Stomach smooth muscle (tissue), 2 donors: ENCODE data around the gene STK25.

Experiments
- H3K27ac ChIP-seq: one replicate; pipeline ENCODE4 v1.7.0; 2013; ENCODE audit warnings: mild to moderate bottlenecking, low read length, inconsistent platforms
- H3K27me3 ChIP-seq, 2 donors: one replicate each; pipeline ENCODE4 v1.7.0; 2013; ENCODE audit warnings: low read length in 2 of 2; ENCODE audit not compliant: insufficient read depth in 2 of 2, control insufficient read depth in 1 of 2
- H3K36me3 ChIP-seq, 2 donors: one replicate each; pipeline ENCODE4 v1.7.0; 2013; ENCODE audit warnings: low read length in 2 of 2; ENCODE audit not compliant: control insufficient read depth in 2 of 2, insufficient read depth in 2 of 2
- H3K4me1 ChIP-seq: one replicate; pipeline ENCODE4 v1.7.0; 2013; ENCODE audit warnings: low read length; ENCODE audit not compliant: control insufficient read depth, insufficient read depth
- H3K4me3 ChIP-seq, 2 donors: one replicate each; pipeline ENCODE4 v1.7.0; 2013; ENCODE audit warnings: low read length in 2 of 2
- H3K9ac ChIP-seq, 2 donors: one replicate each; pipeline ENCODE4 v1.7.0; 2013; ENCODE audit warnings: low read length in 2 of 2, mild to moderate bottlenecking in 1 of 2
- H3K9me3 ChIP-seq, 2 donors: one replicate each; pipeline ENCODE4 v1.7.0; 2013; ENCODE audit warnings: low read length in 2 of 2; ENCODE audit not compliant: control insufficient read depth in 2 of 2
- donor health status: healthy.
- donor health status: Pancreatic carcinoma.

Gene STK25

DNA sequence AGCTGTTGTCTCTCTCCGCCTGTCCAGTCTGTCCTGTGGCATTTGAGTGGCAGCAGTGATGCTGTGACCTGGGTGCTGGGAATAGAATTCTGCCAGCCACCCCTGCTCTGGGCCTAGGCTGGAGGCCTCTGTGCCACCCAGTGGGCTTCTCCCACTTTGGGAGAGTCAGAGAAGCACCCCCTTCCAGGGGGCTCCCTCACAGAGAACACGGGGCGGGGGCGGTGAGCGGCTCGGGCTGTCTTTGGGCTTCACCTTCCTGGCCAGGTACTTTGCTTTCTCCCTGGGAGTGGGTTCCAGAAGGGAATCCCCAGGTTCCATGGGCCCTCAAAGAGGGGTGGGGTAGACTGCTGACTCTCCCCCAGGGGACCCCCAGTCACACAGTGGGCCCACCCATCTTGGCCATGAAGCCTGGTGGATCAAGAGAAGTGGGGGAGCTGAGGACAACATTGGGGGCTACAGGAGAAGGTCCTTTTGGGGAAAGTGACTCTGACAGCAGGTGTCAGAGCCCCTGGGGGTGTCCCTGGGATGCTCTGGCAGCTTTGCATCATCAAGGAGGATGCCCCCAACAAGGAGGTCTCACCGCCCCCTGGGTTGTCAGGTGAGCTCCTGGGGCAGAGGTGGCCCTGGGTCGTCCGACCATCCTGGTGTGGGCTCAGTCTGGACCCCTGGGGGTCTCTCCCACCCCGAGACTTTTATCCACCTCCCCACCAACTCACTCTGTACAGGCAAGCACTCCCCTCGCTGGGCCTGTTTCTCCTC lies 31.4 kb upstream of the STK25 start:
- Histone ChIP-seq H3K4me3 (no peak overlapping the region), H3K4me1 (peaks cover 13% of the 10 kb centered on the region), H3K27me3 (peaks cover 23 to 40% of the 10 kb centered on the region in 2 donors), H3K9me3 (no peaks in the 10 kb centered on the region), H3K27ac (no peak overlapping the region), H3K36me3 (no peaks in the 10 kb centered on the region), H3K9ac (no peak overlapping the region)

DNA sequence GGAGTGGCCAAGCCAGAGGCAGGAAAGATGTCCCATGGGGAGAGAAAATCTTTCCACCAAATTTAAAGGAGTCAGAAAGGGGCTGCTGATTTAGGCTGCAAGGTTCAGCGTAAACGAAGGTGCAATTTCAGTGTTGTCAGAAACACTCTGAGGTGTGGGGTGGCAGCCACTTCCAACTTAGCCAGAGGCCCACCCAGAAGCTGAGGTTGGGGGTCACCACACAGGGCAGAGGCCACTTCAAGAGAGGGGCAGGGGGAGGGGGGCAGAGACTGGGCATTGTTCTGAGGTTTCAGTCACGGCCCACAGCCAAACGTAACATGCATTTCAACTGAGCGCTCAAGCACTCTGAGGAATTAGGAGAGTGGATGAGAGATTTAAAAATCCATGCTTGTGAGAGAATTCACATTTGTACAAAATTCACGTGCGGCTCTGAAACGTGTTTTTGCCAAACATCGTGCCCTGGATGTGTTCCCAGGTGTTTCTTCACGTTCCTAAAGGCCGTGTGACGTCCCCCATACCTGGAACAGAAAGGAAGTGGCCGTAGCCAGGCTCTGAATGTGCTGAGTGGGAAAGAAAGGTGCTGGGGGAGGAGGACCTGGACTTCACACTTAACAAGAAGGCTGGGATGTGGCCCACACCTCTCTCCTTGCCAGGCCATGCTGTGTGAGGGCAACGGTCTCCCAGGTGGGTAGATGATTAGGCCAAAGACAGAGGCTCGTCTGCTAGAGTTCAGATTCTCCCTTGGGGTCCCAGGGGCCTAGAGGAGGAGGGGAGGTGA lies 30.6 kb upstream of the STK25 start:
- Histone ChIP-seq H3K27me3 (peaks cover 22 to 37% of the 10 kb centered on the region in 2 donors), H3K27ac (no peak overlapping the region)

DNA sequence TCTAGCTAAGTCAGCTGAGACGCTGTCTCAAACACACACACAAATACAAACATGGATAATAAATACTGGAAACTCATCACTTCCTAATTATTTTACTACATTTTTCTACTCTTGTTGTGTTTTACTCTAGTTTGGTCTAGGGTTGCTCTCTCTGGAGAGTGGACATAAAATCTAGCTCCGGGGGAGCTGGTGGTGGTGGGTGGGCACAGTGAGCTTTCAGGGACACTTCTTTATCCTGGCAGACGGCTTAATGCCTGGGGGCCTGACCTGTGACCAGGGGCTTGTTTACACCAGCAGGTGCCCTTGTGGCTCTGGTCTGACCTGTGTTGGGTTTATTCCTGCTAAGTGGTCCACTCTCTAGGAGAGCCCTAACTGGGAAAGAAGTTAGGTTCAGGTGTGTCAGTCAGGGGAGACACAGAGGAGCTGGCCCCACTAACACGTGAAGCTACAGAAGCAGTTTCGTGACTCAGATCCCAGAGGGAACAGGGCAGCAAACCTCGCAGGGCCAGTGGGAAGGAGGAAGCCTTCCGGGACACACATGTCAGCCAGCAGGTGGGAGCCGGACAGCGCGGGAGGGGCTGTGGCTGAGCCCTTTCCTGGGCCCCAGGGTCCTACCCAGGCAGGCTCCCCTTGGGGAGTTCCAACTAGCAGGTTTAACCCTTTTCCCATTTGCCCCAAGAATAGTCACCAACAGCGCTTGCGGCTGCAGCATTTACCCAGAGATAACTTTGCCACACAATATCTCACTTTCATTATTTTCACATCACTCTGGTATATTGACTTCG lies 27.7 kb upstream of the STK25 start:
- Histone ChIP-seq H3K27me3 (peaks cover 12 to 22% of the 10 kb centered on the region in 2 donors), H3K4me3 (no peak overlapping the region), H3K27ac (no peak overlapping the region), H3K36me3 (no peaks in the 10 kb centered on the region), H3K9me3 (no peaks in the 10 kb centered on the region), H3K4me1 (peaks cover 6% of the 10 kb centered on the region), H3K9ac (no peak overlapping the region)

More for the DNA sequence above, 30.6 kb upstream of the STK25 start:
- no peaks in the 10 kb centered on the region for H3K36me3 ChIP-seq
- no peak overlapping the region for H3K4me3 ChIP-seq
- H3K9me3 ChIP-seq, result no peaks in the 10 kb centered on the region
- no peak overlapping the region for H3K9ac ChIP-seq
- peaks cover 13% of the 10 kb centered on the region for H3K4me1 ChIP-seq

DNA sequence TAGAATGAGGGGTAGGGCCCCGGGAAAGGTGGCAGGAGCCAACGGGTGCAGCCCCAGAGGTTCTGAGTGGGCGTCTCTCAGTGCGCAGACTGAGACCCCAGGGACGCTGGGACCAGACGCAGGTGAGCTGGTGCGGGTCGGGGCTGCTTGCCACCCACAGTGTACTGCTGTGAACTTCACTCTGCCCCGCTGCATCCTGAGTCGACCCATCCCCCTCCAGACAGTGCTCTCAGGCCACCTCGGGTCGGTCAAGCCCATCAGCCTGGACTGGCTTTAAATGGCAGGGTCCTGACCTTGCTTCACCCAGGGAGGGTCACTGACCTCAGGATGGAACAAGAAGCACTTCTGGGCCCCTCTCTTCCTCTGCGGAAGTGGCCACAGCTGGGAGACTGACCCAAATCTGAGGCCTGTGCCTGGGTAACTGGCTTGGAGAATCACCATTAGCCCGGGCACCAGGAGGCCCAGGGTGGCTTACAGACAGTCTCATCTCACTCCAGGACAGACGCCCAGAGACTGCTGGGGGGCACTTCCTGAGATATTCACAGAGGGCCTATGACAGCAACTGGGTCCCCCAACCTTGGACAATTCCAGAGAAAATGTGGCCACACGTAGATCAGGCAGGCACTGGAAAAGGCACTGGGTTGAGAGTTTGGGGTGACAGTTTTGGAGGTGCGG lies 26.5 kb upstream of the STK25 start:
- Histone ChIP-seq H3K9ac (no peak overlapping the region), H3K9me3 (no peaks in the 10 kb centered on the region), H3K4me3 (no peak overlapping the region), H3K27ac (no peak overlapping the region), H3K27me3 (peaks cover 5 to 11% of the 10 kb centered on the region in 2 donors), H3K36me3 (no peaks in the 10 kb centered on the region), H3K4me1 (no peaks in the 10 kb centered on the region)

DNA sequence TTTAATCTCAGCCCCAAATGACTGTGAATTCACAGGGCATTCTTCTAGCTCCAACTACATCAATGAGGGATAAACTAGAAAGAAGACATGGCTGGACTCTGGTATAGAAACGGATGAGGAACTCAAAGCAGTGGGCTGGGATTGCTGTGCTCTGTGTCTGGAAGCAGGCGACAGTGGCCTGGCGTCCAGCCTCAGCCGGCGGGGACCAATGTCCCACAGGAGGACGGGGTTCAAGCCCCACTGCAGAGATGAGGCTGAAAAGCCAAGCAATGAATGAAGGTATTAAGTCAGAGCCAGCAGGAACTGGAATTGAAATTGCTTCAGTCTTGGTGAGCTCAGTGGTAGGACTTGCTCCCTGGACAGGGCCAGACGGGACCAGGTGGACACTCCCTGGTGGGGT lies 25.9 kb upstream of the STK25 start:
- no peaks in the 10 kb centered on the region for H3K4me1 ChIP-seq

DNA sequence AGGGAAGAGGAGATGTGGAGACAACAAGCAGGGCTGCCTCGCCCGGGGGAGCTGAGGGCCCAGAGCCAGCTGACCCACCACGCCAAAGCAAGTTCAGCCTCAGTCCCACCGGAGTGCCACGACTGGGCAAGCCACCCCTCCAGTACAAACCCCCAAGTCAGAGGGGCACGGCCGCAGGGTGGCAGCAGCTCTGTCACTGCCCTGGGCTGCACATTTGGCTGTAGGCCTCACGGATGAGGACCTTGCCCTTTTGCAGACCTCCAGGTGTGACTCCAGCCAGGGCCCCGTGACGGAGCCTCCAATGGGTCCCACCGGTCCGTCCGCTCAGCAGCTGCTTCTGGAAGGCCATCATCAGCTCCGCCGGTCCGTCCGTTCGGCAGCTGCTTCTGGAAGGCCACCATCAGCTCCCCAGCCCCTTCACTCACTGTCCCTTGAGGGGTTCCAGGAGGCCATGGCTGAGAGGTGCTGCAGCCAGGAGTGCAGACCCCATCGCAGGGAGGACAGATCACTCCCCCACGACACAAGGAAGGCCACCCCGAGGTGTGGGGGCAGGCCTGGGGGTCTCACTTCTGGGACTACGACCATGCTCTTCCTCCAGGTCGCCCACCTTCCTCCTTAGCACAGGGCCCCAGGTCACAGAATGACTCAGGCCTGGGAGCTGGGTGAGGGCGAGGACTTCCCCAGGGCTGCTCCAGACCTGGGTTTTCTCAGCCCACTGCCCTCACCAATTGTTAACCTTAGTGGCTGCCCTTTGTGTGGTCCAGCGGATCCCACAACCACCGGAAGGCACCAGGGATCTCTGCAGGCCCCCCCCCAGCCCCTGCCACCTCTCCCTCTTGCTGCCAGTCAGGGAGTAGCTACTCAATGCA lies 24.6 kb upstream of the STK25 start:
- peaks cover 0 to 3% of the 10 kb centered on the region in 2 donors for H3K27me3 ChIP-seq
- H3K9ac ChIP-seq, result no peak overlapping the region
- no peaks in the 10 kb centered on the region for H3K4me1 ChIP-seq
- H3K36me3 ChIP-seq, result no peaks in the 10 kb centered on the region
- no peaks in the 10 kb centered on the region for H3K9me3 ChIP-seq
- no peak overlapping the region for H3K27ac ChIP-seq
- H3K4me3 ChIP-seq, result no peak overlapping the region

More for the DNA sequence above, 25.9 kb upstream of the STK25 start:
- no peak overlapping the region for H3K9ac ChIP-seq
- H3K27me3 ChIP-seq, result peaks cover 3 to 6% of the 10 kb centered on the region in 2 donors
- no peak overlapping the region for H3K27ac ChIP-seq
- H3K9me3 ChIP-seq, result no peaks in the 10 kb centered on the region
- no peak overlapping the region for H3K4me3 ChIP-seq
- H3K36me3 ChIP-seq, result no peaks in the 10 kb centered on the region

DNA sequence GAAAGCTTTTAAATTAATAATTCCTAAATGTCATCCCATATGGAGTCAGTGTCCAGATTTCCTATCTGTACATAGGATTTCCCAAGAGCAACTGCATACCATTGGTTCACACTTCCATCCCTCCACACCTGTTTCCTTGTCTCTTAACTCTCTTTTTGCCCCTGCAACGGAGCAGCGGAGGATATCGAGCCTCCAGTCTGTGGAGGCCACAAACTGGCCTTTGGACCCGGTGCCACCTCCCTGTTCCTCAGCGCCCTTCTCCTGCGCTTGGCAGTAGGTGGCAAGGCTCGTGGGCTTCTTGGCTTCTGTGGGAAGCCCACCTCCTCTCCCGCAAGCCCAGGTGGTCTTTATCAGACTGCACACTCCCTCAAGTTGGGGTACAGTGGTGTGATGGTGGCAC lies 23.8 kb upstream of the STK25 start:
- Histone ChIP-seq H3K36me3 (no peaks in the 10 kb centered on the region), H3K27ac (no peak overlapping the region), H3K4me3 (no peak overlapping the region), H3K9ac (no peak overlapping the region), H3K9me3 (no peaks in the 10 kb centered on the region), H3K4me1 (no peaks in the 10 kb centered on the region), H3K27me3 (peaks cover 0 to 3% of the 10 kb centered on the region in 2 donors)

DNA sequence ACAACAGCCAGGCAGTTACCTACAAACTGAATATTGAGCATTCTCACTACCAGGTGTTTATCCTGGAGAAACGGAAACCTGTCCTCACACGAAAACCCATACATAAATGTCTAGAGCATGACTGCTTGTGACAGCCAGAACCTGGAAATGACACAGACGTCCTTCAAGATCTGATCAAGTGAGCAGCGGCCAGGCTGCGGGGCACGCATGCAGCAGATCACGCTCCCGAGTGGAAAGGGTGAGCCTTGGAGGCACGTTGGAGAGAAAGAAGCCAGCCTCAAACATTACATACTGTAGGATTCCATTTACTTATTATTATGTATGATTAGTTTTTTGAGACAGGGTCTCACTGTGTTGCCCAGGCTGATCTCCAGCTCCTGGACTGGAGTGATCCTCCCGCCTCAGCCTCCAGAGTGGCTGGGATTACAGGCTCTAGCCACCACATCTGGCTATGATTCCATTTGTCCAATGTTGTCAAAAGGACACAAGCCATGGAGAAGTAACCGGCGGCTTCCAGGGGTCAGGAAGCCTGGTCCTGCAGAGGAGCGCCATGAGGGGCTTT lies 22.9 kb upstream of the STK25 start:
- Histone ChIP-seq H3K27ac (no peak overlapping the region), H3K4me1 (no peaks in the 10 kb centered on the region), H3K9ac (no peak overlapping the region), H3K4me3 (no peak overlapping the region), H3K9me3 (no peaks in the 10 kb centered on the region), H3K36me3 (no peaks in the 10 kb centered on the region), H3K27me3 (peaks cover 0 to 3% of the 10 kb centered on the region in 2 donors)

DNA sequence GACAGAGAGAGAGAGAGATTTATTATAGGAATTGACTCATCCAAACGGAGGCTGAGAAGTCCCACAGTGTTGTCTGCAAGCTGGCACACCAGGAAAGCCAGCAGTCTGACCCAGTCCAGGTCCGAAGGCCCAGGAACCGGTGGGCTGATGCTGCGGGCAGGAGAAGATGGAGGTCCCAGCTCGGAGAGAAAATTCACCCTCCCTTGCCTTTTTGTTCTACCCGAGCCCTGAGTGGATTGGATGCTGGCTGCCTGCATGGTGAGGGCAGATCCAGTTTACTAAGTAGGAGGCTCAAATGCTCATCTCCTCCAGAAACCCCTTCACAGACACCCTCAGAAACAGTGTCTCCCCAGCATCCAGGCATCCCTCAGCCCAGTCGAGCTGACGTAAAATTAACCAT lies 22.2 kb upstream of the STK25 start:
- H3K27me3 ChIP-seq, result peaks cover 0 to 3% of the 10 kb centered on the region in 2 donors
- no peaks in the 10 kb centered on the region for H3K9me3 ChIP-seq
- no peak overlapping the region for H3K27ac ChIP-seq
- no peaks in the 10 kb centered on the region for H3K4me1 ChIP-seq
- H3K4me3 ChIP-seq, result no peak overlapping the region
- H3K36me3 ChIP-seq, result no peaks in the 10 kb centered on the region
- H3K9ac ChIP-seq, result no peak overlapping the region
